Measurements from ENCODE around the gene ZNF428.

GRCh38 chr19:43620061-43621001 lies 902 bp upstream of the ZNF428 start:
- TF ChIP-seq POLR2A (IDR thresholded peaks at IDR 0.05; ENCODE audit: low read depth, low read length) (no peak), CTCF (conservative IDR thresholded peaks at IDR 0.05; ENCODE audit: low read depth, low read length) (no peak), BHLHE40 (IDR thresholded peaks at IDR 0.05; ENCODE audit: low read depth, low read length) (no peak), SMC3 (IDR thresholded peaks at IDR 0.05; ENCODE audit: low read depth, low read length) (no peak), RFX5 (IDR thresholded peaks at IDR 0.05; ENCODE audit: low read depth, low read length) (no peak), MAFK (IDR thresholded peaks at IDR 0.05; ENCODE audit: low read depth, low read length) (no peak)

Data from IMR-90 (cell line).